ENCODE data around the gene FHL3. TPM values are rescaled to one million over a fixed set of nuclear protein-coding genes. Genes with fewer than 3 reads are reported as not detected.

Gene FHL3
- total RNA-seq (2014; rRNA removed; shearing (Covaris generic); ENCODE audit: low replicate concordance): 0.87 and 2.2 TPM in 2 replicates

GRCh38 chr1:38005195-38006007 lies at the start of gene FHL3:
Gene FHL3 (minus strand): TSS chr1:38005514. CDS start chr1:37999412, 6,102 bp downstream.
- in situ Hi-C loops (cut with HindIII; ENCODE audit: low pct_unique_long_range_greater_than_20kb, low sequenced_read_pairs): no loop called here
- DNase-seq (ENCODE audit: low read depth): no peak

- no peak for DNase-seq (ENCODE audit: low read depth)
- in situ Hi-C loops (cut with HindIII; ENCODE audit: low pct_unique_long_range_greater_than_20kb, low sequenced_read_pairs): no loop called here
Observed at GRCh38 chr1:38053416-38054091, 48.2 kb upstream of the FHL3 start.

GRCh38 chr1:38052750-38053415 lies 47.6 kb upstream of the FHL3 start:
- in situ Hi-C loops (cut with HindIII; ENCODE audit: low pct_unique_long_range_greater_than_20kb, low sequenced_read_pairs): no loop called here
- no peak for DNase-seq (ENCODE audit: low read depth)

GRCh38 chr1:38051079-38051543 lies 45.8 kb upstream of the FHL3 start:
- in situ Hi-C loops (cut with HindIII; ENCODE audit: low pct_unique_long_range_greater_than_20kb, low sequenced_read_pairs): no loop called here
- no peak for DNase-seq (ENCODE audit: low read depth)

GRCh38 chr1:38050397-38051078 lies 45.2 kb upstream of the FHL3 start:
- no peak for DNase-seq (ENCODE audit: low read depth)
- in situ Hi-C loops (cut with HindIII; ENCODE audit: low pct_unique_long_range_greater_than_20kb, low sequenced_read_pairs): no loop called here

GRCh38 chr1:38047603-38048141 lies 42.4 kb upstream of the FHL3 start:
- DNase-seq (ENCODE audit: low read depth): no peak
- in situ Hi-C loops (cut with HindIII; ENCODE audit: low pct_unique_long_range_greater_than_20kb, low sequenced_read_pairs): no loop called here

GRCh38 chr1:38046884-38047602 lies 41.7 kb upstream of the FHL3 start:
- in situ Hi-C loops (cut with HindIII; ENCODE audit: low pct_unique_long_range_greater_than_20kb, low sequenced_read_pairs): no loop called here
- DNase-seq (ENCODE audit: low read depth): peak; percentile 80

- in situ Hi-C loops (cut with HindIII; ENCODE audit: low pct_unique_long_range_greater_than_20kb, low sequenced_read_pairs): no loop called here
- DNase-seq (ENCODE audit: low read depth): no peak
Observed at GRCh38 chr1:38046333-38046883, 41.1 kb upstream of the FHL3 start, which contains the start of gene POU3F1. Gene POU3F1 (minus strand): TSS chr1:38046793. CDS start chr1:38046743, 50 bp downstream.

GRCh38 chr1:38045401-38046332 lies 40.4 kb upstream of the FHL3 start:
- in situ Hi-C loops (cut with HindIII; ENCODE audit: low pct_unique_long_range_greater_than_20kb, low sequenced_read_pairs): no loop called here
- no peak for DNase-seq (ENCODE audit: low read depth)

- in situ Hi-C loops (cut with HindIII; ENCODE audit: low pct_unique_long_range_greater_than_20kb, low sequenced_read_pairs): no loop called here
- DNase-seq (ENCODE audit: low read depth): no peak
Observed at GRCh38 chr1:38044221-38045215, 39.2 kb upstream of the FHL3 start.

- DNase-seq (ENCODE audit: low read depth): no peak
- in situ Hi-C loops (cut with HindIII; ENCODE audit: low pct_unique_long_range_greater_than_20kb, low sequenced_read_pairs): no loop called here
Observed at GRCh38 chr1:38043036-38043747, 37.9 kb upstream of the FHL3 start.

- DNase-seq (ENCODE audit: low read depth): no peak
- in situ Hi-C loops (cut with HindIII; ENCODE audit: low pct_unique_long_range_greater_than_20kb, low sequenced_read_pairs): no loop called here
Observed at GRCh38 chr1:38041936-38042834, 36.9 kb upstream of the FHL3 start.

- in situ Hi-C loops (cut with HindIII; ENCODE audit: low pct_unique_long_range_greater_than_20kb, low sequenced_read_pairs): no loop called here
- no peak for DNase-seq (ENCODE audit: low read depth)
Observed at GRCh38 chr1:38039331-38040088, 34.2 kb upstream of the FHL3 start.
